HG03469 (cell line): Measurements from ENCODE around the gene HDAC5.
"Not testable (repeated sequence)": the region's sequence is repeated elsewhere in the genome, so short reads cannot be mapped to it uniquely, and the experiment has no call there.

Experiments
- ATAC-seq: cut with Tn5 transposase; IDR thresholded peaks from one replicate; pipeline ENCODE4 v1.9.1; 2021; ENCODE audit warnings: mild to moderate bottlenecking, moderate library complexity, moderate number of reproducible peaks; ENCODE audit not compliant: unreplicated experiment

The HDAC5 gene

DNA sequence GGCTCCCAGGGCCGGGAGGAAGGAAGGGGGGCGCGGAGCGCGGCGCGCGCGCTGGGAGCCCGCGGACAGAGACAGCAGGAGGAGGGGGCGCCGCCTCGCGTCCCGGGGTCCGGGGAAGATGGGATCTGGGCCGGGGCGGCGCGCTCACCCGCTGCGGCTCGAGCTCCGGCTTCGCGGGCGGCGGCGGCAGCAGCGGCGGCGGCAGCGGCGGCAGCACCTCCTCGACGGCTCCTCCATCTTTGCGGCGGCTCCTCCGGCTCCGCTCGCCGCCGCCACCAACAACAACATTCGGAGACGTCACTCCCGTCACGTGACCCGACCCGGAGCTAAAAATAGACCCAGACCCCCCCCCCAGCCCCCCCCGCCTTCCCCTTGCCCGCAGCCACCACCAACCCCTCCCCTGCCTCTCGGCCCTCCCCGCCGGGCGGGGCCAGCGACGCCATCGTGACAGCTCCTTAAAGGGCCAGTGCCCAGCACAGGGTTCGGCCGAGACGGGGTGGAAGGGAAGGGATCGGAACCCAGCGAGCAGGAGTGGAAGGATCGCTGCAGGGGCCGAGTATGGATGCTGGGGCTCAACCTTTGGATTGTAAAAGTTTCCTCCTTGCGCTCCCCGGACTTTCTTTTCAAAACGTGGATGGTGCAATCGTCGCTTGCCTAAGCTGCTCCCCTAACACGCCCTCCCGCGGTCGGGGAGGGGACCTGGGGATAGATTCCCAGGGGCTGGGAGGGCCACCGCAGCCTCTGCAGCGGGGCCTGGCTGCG lies at the start of gene HDAC5:
Gene HDAC5, minus strand, starts transcription at position 286 of the 762 bp plus-strand sequence. CDS start 6,126 bp downstream, outside the sequence.
- ATAC-seq: peak; percentile 62

DNA sequence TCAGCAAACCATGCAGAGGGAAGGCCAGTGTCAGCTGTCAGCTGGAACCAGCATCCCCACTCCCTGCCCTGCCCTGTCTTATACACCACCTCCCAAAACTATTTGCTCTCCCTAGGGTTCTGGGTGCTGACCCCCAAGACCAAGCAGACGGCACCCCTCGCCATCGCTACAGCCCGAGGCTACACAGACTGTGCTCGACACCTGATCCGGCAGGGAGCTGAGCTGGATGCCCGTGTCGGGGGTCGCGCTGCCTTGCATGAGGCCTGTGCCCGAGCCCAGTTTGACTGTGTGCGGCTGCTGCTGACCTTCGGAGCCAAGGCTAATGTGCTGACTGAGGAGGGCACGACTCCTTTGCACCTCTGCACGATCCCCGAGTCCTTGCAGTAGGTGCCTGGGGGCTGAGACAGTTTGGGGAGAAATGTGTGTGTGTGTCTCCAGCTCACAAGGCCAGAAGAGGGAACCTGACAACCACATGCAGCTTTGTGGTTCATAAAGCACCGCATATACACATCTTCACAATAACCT lies 48.6 kb upstream of the HDAC5 start:
- ATAC-seq: no peak

- ATAC-seq: no peak
Observed at GRCh38 chr17:44170499-44171201, 47.2 kb upstream of the HDAC5 start, which contains the start of gene ASB16. ASB16 (plus strand) TSS chr17:44170704; CDS start chr17:44170790, 86 bp downstream.

GRCh38 chr17:44170135-44170498 lies 46.7 kb upstream of the HDAC5 start:
- ATAC-seq: no peak

GRCh38 chr17:44167181-44167861 lies 43.9 kb upstream of the HDAC5 start:
- no peak for ATAC-seq

- no peak for ATAC-seq
Observed at GRCh38 chr17:44164476-44164875, 41.0 kb upstream of the HDAC5 start.

GRCh38 chr17:44159519-44160210 lies 36.2 kb upstream of the HDAC5 start:
- no peak for ATAC-seq

- ATAC-seq: no peak
Observed at GRCh38 chr17:44155488-44155887, 32.0 kb upstream of the HDAC5 start.

DNA sequence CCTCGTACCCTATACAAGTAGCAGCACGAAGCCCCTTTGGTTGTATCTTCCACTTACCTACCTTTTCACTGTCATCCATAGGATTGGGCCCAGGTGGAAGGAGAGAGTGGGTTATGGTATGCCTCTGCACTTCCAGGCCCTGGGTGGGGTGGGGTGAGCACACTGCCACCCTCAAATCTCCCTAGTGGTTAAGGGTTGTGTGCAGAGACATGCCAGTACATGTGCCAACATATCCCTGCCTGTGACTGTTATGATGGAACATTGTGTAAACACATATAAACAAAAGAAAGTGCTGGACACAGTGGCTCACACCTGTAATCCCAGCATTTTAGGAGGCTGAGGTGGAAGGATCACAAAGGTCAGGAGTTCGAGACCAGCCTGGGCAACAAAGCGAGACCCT lies 29.4 kb upstream of the HDAC5 start:
- ATAC-seq: no peak

DNA sequence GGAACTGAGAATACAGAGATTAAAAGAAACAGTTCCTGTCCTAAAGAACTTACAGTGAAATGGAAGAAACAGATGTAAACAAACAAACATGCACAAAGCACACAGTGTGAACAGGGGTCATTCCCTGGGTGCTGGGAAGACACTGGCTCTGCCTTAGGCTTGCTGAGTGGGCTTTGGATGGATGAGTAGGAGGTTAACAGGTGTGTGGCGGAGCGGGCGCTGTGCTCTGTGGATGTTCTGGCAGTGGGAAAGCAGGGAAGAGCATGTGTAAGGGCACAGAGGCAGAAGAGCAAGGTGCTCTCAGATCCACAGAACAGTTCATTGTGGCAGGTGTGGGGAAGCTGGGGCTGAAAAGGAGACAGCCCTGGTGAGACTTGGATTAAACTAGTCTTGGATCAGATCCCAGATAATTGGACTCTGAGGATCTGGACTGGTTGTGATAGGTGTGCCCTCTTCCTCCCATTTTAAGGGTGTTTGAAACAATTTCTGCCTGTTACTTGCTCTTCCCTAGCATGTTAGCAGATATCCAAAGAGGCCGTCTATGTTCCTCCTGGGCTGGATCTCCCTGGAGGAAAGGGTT lies 26.4 kb upstream of the HDAC5 start:
- ATAC-seq: no peak

- not testable (repeated sequence) for ATAC-seq
Observed at GRCh38 chr17:44149066-44149465, 25.6 kb upstream of the HDAC5 start.

GRCh38 chr17:44147812-44148211 lies 24.4 kb upstream of the HDAC5 start:
- ATAC-seq: no peak

- ATAC-seq: no peak
Observed at GRCh38 chr17:44146375-44147346, 23.2 kb upstream of the HDAC5 start.

DNA sequence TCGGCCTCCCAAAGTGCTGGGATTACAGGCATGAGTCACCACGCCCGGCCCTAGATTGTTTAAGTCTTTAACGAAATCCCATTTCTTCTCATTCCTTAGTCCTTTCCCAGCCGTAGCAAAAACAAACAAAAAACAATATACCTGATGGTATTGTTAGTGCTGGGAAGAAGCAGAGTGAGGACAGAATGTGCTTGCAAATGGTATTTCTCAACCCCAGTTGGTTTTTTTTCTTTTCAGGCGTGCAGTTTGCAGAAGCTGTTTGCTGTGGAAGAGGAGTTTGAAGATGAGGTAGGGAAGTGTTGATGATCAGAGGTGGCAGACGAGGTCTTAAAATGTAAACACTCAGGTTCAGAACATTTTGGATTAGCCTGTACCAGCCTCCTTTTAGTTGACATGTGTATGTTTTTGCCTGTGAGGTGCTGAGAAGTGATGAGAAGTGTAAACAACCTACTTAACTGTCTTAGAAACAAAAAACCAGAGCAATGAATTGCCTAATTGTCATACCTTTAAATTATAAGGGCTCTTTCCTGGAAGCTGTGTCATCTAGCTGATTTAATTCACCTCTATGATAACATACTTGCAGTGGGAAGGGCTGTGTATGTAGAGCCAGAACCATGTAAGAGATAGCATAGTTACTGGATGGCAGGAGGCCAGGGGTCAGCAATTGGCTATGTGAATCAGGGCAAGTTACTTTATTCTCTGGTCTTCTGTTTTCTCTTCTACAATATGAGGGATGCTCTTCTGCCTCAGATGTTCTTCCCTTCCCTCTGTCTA lies 21.7 kb upstream of the HDAC5 start:
- no peak for ATAC-seq

DNA sequence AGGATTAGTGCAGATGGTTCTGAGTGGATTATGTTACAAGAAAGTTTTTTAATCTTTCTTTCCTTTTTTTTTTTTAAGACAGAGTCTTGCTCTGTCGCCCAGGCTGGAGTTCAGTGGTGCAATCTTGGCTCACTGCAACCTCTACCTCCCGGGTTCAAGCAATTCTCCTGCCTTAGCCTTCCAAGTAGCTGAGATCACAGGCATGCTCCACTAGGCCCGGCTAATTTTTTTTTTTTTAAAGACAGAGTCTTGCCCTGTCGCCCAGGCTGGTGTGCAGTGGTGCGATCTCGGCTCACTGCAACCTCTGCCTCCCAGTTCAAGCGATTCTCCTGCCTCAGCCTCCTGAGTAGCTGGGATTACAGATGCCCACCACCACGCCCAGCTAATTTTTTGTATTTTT lies 20.5 kb upstream of the HDAC5 start:
- not testable (repeated sequence) for ATAC-seq

GRCh38 chr17:44137891-44138709 lies 14.7 kb upstream of the HDAC5 start:
- no peak for ATAC-seq

GRCh38 chr17:44134752-44135568 lies 11.5 kb upstream of the HDAC5 start:
- no peak for ATAC-seq
